ENCODE results near the gene USP35. TPM values are rescaled to one million over a fixed set of nuclear protein-coding genes. Genes with fewer than 3 reads are reported as not detected.

Gene USP35
- total RNA-seq, 1 donor from 2014 or later = 7.1 TPM

DNA sequence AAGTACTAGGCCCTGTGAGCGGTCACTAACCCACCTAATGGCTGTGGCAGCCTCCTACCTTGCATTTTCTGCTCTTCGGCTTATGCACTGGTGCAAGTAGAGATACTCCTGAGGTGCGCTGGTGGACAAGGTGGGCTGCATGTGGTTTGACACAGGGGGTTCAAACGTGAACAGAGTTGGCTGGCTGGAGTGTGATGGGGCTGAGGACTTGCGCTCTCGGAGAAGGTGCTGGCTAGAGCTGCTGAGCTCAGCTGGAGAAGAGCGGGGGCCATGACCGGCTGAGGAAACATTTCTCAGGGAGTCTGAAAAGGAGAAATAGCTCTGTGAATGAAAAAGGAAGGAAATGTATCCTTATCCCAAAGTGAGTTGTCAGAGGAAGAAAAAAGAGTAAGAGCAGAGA lies 61.4 kb downstream of the USP35 start:
- ATAC-seq (no peak), DNase-seq (no peak)
- H3K36me3 ChIP-seq = peaks cover 20% of the 10 kb centered on the region
- intact Hi-C loops (cut with DNase I) = no loop called here
- peaks cover 15% of the 10 kb centered on the region for H3K4me1 ChIP-seq
- H3K27me3 ChIP-seq = no peaks in the 10 kb centered on the region
- H3K27ac ChIP-seq = no peak overlapping the region
- H3K9me3 ChIP-seq = no peaks in the 10 kb centered on the region
- H3K4me3 ChIP-seq = no peak overlapping the region
- TF ChIP-seq, protein P1, sequence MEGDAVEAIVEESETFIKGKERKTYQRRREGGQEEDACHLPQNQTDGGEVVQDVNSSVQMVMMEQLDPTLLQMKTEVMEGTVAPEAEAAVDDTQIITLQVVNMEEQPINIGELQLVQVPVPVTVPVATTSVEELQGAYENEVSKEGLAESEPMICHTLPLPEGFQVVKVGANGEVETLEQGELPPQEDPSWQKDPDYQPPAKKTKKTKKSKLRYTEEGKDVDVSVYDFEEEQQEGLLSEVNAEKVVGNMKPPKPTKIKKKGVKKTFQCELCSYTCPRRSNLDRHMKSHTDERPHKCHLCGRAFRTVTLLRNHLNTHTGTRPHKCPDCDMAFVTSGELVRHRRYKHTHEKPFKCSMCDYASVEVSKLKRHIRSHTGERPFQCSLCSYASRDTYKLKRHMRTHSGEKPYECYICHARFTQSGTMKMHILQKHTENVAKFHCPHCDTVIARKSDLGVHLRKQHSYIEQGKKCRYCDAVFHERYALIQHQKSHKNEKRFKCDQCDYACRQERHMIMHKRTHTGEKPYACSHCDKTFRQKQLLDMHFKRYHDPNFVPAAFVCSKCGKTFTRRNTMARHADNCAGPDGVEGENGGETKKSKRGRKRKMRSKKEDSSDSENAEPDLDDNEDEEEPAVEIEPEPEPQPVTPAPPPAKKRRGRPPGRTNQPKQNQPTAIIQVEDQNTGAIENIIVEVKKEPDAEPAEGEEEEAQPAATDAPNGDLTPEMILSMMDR (IDR thresholded peaks at IDR 0.05) = no peak

DNA sequence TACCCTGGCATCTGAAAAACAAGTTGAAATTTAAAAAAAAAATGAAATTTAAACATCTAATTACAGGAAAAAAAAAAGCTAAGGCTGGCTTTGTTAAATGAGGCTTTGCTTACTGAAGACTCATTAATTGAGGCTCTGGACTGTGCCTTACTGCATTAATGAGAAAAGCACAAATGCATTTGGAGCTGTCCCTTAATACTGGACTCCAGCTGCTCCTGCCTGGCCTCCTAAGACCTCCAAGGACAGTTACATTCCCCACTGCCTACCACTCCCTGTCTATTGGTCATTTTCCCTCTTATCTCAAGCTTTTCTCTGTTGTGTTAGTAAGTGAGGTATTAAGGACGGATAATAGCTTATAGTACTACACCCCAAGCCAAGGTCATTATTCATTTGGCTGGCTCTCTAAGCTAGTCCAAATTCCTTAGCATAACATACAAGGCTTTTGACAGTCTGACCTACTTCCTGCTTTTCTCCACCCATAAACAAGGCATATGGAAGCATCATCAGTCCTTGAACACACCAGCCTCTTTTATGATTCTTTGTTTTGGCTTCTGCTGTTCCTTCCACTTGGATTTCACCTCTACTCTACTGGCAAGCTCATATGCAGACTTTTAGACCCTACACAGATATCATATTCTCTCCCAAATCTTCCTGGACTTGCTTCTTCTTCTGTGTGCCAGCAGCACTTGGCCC lies 62.5 kb downstream of the USP35 start:
- no peak for DNase-seq

DNA sequence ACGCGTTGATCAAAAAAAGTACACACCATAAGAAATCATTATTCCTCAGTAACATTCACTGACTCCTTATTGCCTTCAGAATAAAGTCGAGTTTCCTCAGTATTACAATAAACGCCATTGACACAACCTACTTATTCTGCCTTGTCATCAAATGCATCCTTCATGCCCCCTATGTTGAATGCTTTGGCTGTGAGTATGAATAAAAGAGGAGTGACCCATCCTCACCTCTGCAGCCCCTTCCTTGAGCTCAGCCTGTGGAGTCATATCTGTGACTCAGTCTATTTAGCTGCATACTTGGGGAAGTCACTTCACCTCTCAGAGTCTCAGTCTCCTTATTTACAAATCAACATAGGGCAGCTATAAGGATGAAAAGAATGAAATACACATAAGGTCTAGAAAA lies 65.1 kb downstream of the USP35 start:
- intact Hi-C loops (cut with DNase I) = no loop called here
- ATAC-seq = no peak
- peaks cover 23% of the 10 kb centered on the region for H3K4me1 ChIP-seq
- H3K4me3 ChIP-seq = no peak overlapping the region
- no peaks in the 10 kb centered on the region for H3K9me3 ChIP-seq
- TF ChIP-seq, protein P1 (IDR thresholded peaks at IDR 0.05) = no peak
- H3K36me3 ChIP-seq = peaks cover 11% of the 10 kb centered on the region
- DNase-seq = no peak
- H3K27ac ChIP-seq = no peak overlapping the region
- no peaks in the 10 kb centered on the region for H3K27me3 ChIP-seq

More for the DNA sequence above, 62.5 kb downstream of the USP35 start:
- Histone ChIP-seq H3K27ac (no peak overlapping the region), H3K36me3 (peaks cover 20% of the 10 kb centered on the region), H3K27me3 (no peaks in the 10 kb centered on the region), H3K4me3 (no peak overlapping the region), H3K4me1 (peaks cover 17% of the 10 kb centered on the region), H3K9me3 (no peaks in the 10 kb centered on the region)
- TF ChIP-seq, protein P1 (IDR thresholded peaks at IDR 0.05) = no peak
- intact Hi-C loops (cut with DNase I) = no loop called here
- ATAC-seq = peak; percentile 45

DNA sequence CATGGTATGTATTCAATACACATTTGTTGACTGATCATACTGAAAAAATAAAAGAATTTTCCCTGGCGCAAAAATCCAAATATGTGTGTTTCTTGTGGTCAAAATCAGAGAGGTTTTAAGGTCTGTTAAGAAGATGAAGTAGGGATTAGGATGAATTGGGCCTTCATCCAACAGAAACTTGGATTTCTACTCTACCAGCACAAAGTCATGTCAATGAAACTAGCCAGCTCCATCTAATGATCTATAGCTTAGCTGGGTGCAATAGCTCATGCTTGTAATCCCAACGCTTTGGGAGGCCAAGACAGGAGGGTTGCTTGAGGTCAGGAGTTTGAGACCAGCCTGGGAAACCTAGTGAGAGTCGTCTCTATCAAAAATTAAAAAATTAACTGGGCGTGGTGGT lies 65.5 kb downstream of the USP35 start:
- H3K27ac ChIP-seq = no peak overlapping the region
- no peak for ATAC-seq
- intact Hi-C loops (cut with DNase I) = no loop called here

DNA sequence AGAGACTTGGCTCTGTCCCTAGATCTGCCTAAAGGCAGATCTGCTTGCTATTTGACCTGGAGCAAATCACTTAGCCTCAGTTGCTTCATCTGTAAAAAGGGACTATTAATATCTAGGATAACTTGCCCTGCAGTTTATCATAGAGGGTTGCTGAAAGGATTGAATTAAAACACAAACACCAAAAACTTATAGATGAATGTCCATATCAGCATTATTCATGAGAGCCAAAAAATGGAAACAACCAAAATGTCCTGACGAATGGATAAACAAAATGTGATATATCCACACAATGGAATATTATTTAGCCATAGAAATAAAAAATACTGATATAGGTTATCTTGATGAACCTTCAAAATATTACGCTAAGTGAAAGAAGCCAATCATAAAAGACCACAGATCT lies 67.2 kb downstream of the USP35 start:
- Histone ChIP-seq H3K9me3 (no peaks in the 10 kb centered on the region), H3K27ac (peak overlapping the region; percentile 12), H3K4me1 (peaks cover 19% of the 10 kb centered on the region), H3K36me3 (no peaks in the 10 kb centered on the region), H3K4me3 (no peak overlapping the region), H3K27me3 (no peaks in the 10 kb centered on the region)
- DNase-seq (no peak), ATAC-seq (no peak)
- TF ChIP-seq, protein P1 (IDR thresholded peaks at IDR 0.05) = no peak
- intact Hi-C loops (cut with DNase I) = no loop called here

More for the DNA sequence above, 65.5 kb downstream of the USP35 start:
- peaks cover 9% of the 10 kb centered on the region for H3K36me3 ChIP-seq
- H3K9me3 ChIP-seq = no peaks in the 10 kb centered on the region
- no peaks in the 10 kb centered on the region for H3K27me3 ChIP-seq
- no peak for DNase-seq
- no peak overlapping the region for H3K4me3 ChIP-seq
- peaks cover 23% of the 10 kb centered on the region for H3K4me1 ChIP-seq
- TF ChIP-seq, protein P1 (IDR thresholded peaks at IDR 0.05) = no peak
